Endodermal cell (in vitro differentiated cells): Measurements from ENCODE around the gene SPATA2L. TPM values are rescaled to one million over a fixed set of nuclear protein-coding genes. Genes with fewer than 3 reads are reported as not detected.

ENCODE experiments used
- DNase-seq: peaks from one replicate; pipeline ENCODE4 v3.0.0-alpha.2; 2017
- H3K27ac ChIP-seq: 2 replicates; pipeline ENCODE4 v1.5.1; 2013; ENCODE audit warnings: mild to moderate bottlenecking, low read depth, low read length, moderate library complexity
- H3K27me3 ChIP-seq: 2 replicates; pipeline ENCODE4 v1.6.1; 2013; ENCODE audit warnings: mild to moderate bottlenecking, low read length, moderate library complexity; ENCODE audit not compliant: insufficient read depth, control insufficient read depth, poor library complexity, severe bottlenecking
- H3K36me3 ChIP-seq: 2 replicates; pipeline ENCODE4 v1.7.0; 2013; ENCODE audit warnings: mild to moderate bottlenecking, low read length, moderate library complexity; ENCODE audit not compliant: control insufficient read depth, insufficient read depth
- H3K4me1 ChIP-seq: one replicate; pipeline ENCODE4 v1.7.0; 2013; ENCODE audit warnings: low read length; ENCODE audit not compliant: control insufficient read depth, insufficient read depth
- H3K4me3 ChIP-seq: 2 replicates; pipeline ENCODE4 v1.5.1; 2013; ENCODE audit warnings: mild to moderate bottlenecking, low read length, moderate library complexity
- H3K9ac ChIP-seq: 2 replicates; pipeline ENCODE4 v1.6.1; 2013; ENCODE audit warnings: mild to moderate bottlenecking, low read length, moderate library complexity; ENCODE audit not compliant: poor library complexity, severe bottlenecking; ENCODE audit errors: extremely low read depth
- H3K9me3 ChIP-seq: 2 replicates; pipeline ENCODE4 v1.6.1; 2013; ENCODE audit warnings: mild to moderate bottlenecking, low read length, moderate library complexity; ENCODE audit not compliant: control insufficient read depth
- H3K27ac Mint-ChIP-seq: 2 replicates; pipeline ENCODE4 v1.8.0; 2020; ENCODE audit warnings: mixed read lengths
- H3K27me3 Mint-ChIP-seq: 2 replicates; pipeline ENCODE4 v1.8.0; 2021; ENCODE audit warnings: mild to moderate bottlenecking, mixed read lengths; ENCODE audit not compliant: insufficient read depth
- H3K36me3 Mint-ChIP-seq: 2 replicates; pipeline ENCODE4 v1.8.0; 2020; ENCODE audit warnings: low read depth, mixed read lengths
- H3K4me1 Mint-ChIP-seq: 2 replicates; pipeline ENCODE4 v1.8.0; 2020; ENCODE audit warnings: mixed read lengths
- H3K4me3 Mint-ChIP-seq: 2 replicates; pipeline ENCODE4 v1.8.0; 2020; ENCODE audit warnings: mild to moderate bottlenecking, moderate library complexity, mixed read lengths
- H3K9me3 Mint-ChIP-seq: 2 replicates; pipeline ENCODE4 v1.8.0; 2020; ENCODE audit warnings: mild to moderate bottlenecking, mixed read lengths
- WGBS, 2 experiments: methylation state at CpG; one replicate each; pipeline versions ENCODE4 v1.1.5 to v1.1.7; 2013; ENCODE audit warnings: missing lambda C conversion rate in 2 of 2, mixed read lengths in 1 of 2; ENCODE audit not compliant: insufficient coverage in 1 of 2, insufficient read length in 1 of 2; 5-methylcytosine and 5-hydroxymethylcytosine counted together
- total RNA-seq, 2 donors: library from RNA; stranded (reverse); fragmentation: NEBNext Ultra II Directional in 1 of 2; extraction: Animal tissue kit (Norgen Biotek cat#: 25700) in 1 of 2; gene quantifications; 2 replicates in 1 of 2; 3 replicates in 1 of 2; pipeline ENCODE4 v1.2.1, GENCODE V29; 2021
- TF ChIP-seq, protein P1 (sequence below): fragments of 200-600 bp; sonication (generic); conservative IDR thresholded peaks from 2 replicates; pipeline ENCODE4 v1.5.0; 2021; ENCODE audit warnings: antibody characterized with exemption, mild to moderate bottlenecking

Gene SPATA2L
- total RNA-seq, 2 donors from 2014 or later: 22.9 to 28.8 TPM

DNA sequence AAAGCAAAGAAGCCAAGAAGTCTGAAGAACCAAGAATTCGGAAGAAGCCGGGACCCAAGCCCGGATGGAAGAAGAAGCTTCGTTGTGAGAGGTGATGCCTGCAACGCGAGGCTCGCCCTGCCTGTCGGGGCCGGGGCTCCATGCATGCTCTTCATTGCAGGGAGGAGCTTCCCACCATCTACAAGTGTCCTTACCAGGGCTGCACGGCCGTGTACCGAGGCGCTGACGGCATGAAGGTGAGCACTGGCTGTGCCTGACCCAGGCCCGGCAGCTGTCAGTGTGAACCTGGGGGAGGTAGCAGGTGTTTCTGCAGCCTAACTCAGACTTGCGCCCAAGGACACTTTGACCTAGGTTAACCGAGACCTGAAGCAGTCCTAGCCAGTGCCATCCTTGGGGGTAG is 31.8 kb upstream of the SPATA2L start:
- H3K4me1 Mint-ChIP-seq: no peaks in the 10 kb centered on the region
- DNase-seq: peak; percentile 44
- Histone ChIP-seq H3K4me1 (no peaks in the 10 kb centered on the region), H3K36me3 (peaks cover 88% of the 10 kb centered on the region), H3K4me3 (no peak overlapping the region), H3K27me3 (no peaks in the 10 kb centered on the region), H3K9ac (no peak overlapping the region), H3K9me3 (no peaks in the 10 kb centered on the region), H3K27ac (no peak overlapping the region)
- H3K27ac Mint-ChIP-seq: no peak overlapping the region
- H3K9me3 Mint-ChIP-seq: no peaks in the 10 kb centered on the region
- H3K4me3 Mint-ChIP-seq: no peak overlapping the region
- TF ChIP-seq, protein P1, sequence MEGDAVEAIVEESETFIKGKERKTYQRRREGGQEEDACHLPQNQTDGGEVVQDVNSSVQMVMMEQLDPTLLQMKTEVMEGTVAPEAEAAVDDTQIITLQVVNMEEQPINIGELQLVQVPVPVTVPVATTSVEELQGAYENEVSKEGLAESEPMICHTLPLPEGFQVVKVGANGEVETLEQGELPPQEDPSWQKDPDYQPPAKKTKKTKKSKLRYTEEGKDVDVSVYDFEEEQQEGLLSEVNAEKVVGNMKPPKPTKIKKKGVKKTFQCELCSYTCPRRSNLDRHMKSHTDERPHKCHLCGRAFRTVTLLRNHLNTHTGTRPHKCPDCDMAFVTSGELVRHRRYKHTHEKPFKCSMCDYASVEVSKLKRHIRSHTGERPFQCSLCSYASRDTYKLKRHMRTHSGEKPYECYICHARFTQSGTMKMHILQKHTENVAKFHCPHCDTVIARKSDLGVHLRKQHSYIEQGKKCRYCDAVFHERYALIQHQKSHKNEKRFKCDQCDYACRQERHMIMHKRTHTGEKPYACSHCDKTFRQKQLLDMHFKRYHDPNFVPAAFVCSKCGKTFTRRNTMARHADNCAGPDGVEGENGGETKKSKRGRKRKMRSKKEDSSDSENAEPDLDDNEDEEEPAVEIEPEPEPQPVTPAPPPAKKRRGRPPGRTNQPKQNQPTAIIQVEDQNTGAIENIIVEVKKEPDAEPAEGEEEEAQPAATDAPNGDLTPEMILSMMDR: no peak
- no peaks in the 10 kb centered on the region for H3K27me3 Mint-ChIP-seq
- peaks cover 82% of the 10 kb centered on the region for H3K36me3 Mint-ChIP-seq
- 95 to 96% methylated on average over 14 to 17 of the region's 17 CpGs for WGBS, 2 experiments

DNA sequence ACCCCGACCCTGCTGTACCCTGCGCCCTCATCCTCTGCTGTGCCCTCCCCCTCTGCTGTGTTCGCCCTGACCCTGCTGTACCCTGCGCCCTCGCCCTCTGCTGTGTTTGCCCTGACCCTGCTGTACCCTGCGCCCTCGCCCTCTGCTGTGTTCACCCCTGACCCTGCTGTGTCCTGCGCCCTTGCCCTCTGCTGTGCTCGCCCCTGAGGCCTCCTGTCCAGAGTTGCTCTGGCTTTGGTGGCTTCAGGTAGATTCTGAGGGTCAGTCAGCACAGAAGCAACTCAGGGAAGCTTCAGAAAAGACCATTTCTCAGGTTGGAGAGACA is 31.4 kb upstream of the SPATA2L start:
- Mint-ChIP-seq H3K27ac (peak overlapping the region; percentile 1), H3K9me3 (no peaks in the 10 kb centered on the region), H3K27me3 (no peaks in the 10 kb centered on the region), H3K4me1 (no peaks in the 10 kb centered on the region), H3K36me3 (peaks cover 80% of the 10 kb centered on the region), H3K4me3 (no peak overlapping the region)
- Histone ChIP-seq H3K36me3 (peaks cover 85% of the 10 kb centered on the region), H3K4me1 (no peaks in the 10 kb centered on the region), H3K9ac (no peak overlapping the region), H3K9me3 (no peaks in the 10 kb centered on the region), H3K27ac (no peak overlapping the region), H3K27me3 (no peaks in the 10 kb centered on the region), H3K4me3 (no peak overlapping the region)
- 92 to 98% methylated on average over 5 to 9 of the region's 9 CpGs for WGBS, 2 experiments
- no peak for DNase-seq
- TF ChIP-seq, protein P1: no peak

DNA sequence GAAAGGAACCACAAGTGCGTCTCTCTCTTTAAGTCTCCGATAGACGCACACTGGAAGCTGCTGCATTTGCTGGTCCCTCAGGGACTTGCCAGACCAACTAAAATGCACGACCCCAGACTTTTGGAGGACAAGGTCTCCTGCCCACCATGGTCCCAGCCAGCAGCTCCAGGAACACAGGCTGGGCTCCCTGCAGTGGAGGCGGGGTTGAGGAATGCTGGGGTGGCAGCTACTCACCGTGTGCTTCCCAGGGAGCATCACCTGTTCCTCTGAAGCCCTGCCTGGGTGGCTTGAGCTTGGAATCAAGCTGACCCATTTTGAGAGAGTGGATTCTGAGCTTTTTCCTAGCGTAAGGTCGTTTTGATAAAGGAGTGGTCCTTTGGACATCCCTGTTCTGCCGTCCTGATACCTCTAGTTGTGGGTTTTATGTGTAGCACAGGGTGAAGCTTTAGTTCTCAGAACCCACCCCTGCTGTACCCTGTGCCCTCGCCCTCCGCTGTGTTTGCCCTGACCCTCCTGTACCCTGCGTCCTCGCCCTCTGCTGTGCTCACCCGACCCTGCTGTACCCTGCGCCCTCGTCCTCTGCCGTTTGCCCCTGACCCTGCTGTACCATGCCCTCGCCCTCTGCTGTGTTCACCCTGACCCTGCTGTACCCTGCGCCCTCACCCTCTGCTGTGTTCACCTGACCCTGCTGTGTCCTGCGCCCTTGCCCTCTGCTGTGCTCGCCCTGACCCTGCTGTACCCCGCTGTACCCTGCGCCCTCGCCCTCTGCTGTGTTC is 30.8 kb upstream of the SPATA2L start:
- Histone ChIP-seq H3K27ac (no peak overlapping the region), H3K4me1 (no peaks in the 10 kb centered on the region), H3K9me3 (no peaks in the 10 kb centered on the region), H3K36me3 (peaks cover 84% of the 10 kb centered on the region), H3K9ac (no peak overlapping the region), H3K27me3 (no peaks in the 10 kb centered on the region), H3K4me3 (no peak overlapping the region)
- TF ChIP-seq, protein P1: no peak
- H3K27ac Mint-ChIP-seq: peak overlapping the region; percentile 55
- H3K4me3 Mint-ChIP-seq: no peak overlapping the region
- H3K27me3 Mint-ChIP-seq: no peaks in the 10 kb centered on the region
- H3K36me3 Mint-ChIP-seq: peaks cover 79% of the 10 kb centered on the region
- H3K4me1 Mint-ChIP-seq: no peaks in the 10 kb centered on the region
- DNase-seq: peak; percentile 53
- WGBS, 2 experiments: 90 to 94% methylated on average over 17 to 24 of the region's 24 CpGs
- no peaks in the 10 kb centered on the region for H3K9me3 Mint-ChIP-seq
